NOMO-1 treated with dmso at 0.1 percent for 144 hours (cell line): ENCODE data around the gene LRRC61.

Experiments used
- DNase-seq: peaks from one replicate; lab custom pipeline; 2025; ENCODE audit not compliant: unreplicated experiment; lab: John Stamatoyannopoulos, UW

Gene LRRC61

GRCh38 chr7:150368884-150369747 is 46.0 kb downstream of the LRRC61 start:
- DNase-seq, result no peak

GRCh38 chr7:150369748-150370501 is 46.8 kb downstream of the LRRC61 start:
- DNase-seq, result no peak

GRCh38 chr7:150370612-150371071 is 47.5 kb downstream of the LRRC61 start:
- DNase-seq, result no peak

GRCh38 chr7:150371131-150371995 is 48.2 kb downstream of the LRRC61 start:
- DNase-seq, result no peak

- DNase-seq, result no peak
Measured at GRCh38 chr7:150371996-150372270, 48.8 kb downstream of the LRRC61 start.

GRCh38 chr7:150372271-150373048 is 49.3 kb downstream of the LRRC61 start:
- no peak for DNase-seq

- no peak for DNase-seq
Measured at GRCh38 chr7:150373049-150373801, 50.1 kb downstream of the LRRC61 start.

- no peak for DNase-seq
Measured at GRCh38 chr7:150374026-150374425, 50.9 kb downstream of the LRRC61 start.

GRCh38 chr7:150374472-150374871 is 51.3 kb downstream of the LRRC61 start:
- DNase-seq, result no peak

- no peak for DNase-seq
Measured at GRCh38 chr7:150375662-150376521, 52.7 kb downstream of the LRRC61 start.

- no peak for DNase-seq
Measured at GRCh38 chr7:150376560-150376959, 53.4 kb downstream of the LRRC61 start.

GRCh38 chr7:150377196-150377595 is 54.0 kb downstream of the LRRC61 start:
- no peak for DNase-seq

GRCh38 chr7:150377635-150378034 is 54.5 kb downstream of the LRRC61 start:
- DNase-seq, result no peak

- DNase-seq, result peak; percentile 23
Measured at GRCh38 chr7:150378115-150378852, 55.1 kb downstream of the LRRC61 start.

GRCh38 chr7:150378853-150379440 is 55.8 kb downstream of the LRRC61 start, which contains the start of gene ZNF775:
Gene ZNF775, plus strand, starts transcription at chr7:150379330. Its CDS starts 9,141 bp downstream, at chr7:150388471.
- DNase-seq, result peak; percentile 80

- DNase-seq, result no peak
Measured at GRCh38 chr7:150379441-150380379, 56.6 kb downstream of the LRRC61 start.

- DNase-seq, result no peak
Measured at GRCh38 chr7:150380463-150380862, 57.3 kb downstream of the LRRC61 start.
